ENCODE data around the gene TLE3.
A peak's percentile ranks its signal among the peaks of the same experiment; 100 is the strongest.

TLE3 gene

DNA sequence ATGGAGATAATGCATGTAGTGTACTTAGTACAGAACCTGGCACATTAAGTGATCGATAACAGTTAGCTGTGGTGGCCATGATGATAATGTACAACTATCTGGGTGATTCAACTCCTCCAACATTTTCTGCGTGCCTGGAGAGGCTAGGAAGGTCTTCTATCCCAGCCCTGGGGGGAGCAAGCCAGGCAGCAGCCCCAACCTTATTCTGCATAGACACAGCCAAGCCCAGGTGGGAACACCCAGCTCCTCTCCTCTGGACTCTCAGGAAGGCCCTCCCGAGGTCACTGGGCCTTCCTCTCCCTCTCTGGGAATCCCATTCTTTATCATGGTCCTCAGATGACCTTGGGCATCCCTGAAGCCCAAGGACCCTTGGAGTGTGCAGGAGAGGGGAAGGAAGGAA, 5.1 kb upstream of the TLE3 start:
- H3K4me3 ChIP-seq (ENCODE audit: low read length): no peak overlapping the region
- TF ChIP-seq, protein P1, sequence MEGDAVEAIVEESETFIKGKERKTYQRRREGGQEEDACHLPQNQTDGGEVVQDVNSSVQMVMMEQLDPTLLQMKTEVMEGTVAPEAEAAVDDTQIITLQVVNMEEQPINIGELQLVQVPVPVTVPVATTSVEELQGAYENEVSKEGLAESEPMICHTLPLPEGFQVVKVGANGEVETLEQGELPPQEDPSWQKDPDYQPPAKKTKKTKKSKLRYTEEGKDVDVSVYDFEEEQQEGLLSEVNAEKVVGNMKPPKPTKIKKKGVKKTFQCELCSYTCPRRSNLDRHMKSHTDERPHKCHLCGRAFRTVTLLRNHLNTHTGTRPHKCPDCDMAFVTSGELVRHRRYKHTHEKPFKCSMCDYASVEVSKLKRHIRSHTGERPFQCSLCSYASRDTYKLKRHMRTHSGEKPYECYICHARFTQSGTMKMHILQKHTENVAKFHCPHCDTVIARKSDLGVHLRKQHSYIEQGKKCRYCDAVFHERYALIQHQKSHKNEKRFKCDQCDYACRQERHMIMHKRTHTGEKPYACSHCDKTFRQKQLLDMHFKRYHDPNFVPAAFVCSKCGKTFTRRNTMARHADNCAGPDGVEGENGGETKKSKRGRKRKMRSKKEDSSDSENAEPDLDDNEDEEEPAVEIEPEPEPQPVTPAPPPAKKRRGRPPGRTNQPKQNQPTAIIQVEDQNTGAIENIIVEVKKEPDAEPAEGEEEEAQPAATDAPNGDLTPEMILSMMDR (conservative IDR thresholded peaks at IDR 0.05; ENCODE audit: low read length): no peak
- no peak for DNase-seq (ENCODE audit: low read depth)

GRCh38 chr15:70101459-70102113, 3.9 kb upstream of the TLE3 start:
- TF ChIP-seq, protein P1 (conservative IDR thresholded peaks at IDR 0.05; ENCODE audit: low read length): no peak
- no peak overlapping the region for H3K4me3 ChIP-seq (ENCODE audit: low read length)

DNA sequence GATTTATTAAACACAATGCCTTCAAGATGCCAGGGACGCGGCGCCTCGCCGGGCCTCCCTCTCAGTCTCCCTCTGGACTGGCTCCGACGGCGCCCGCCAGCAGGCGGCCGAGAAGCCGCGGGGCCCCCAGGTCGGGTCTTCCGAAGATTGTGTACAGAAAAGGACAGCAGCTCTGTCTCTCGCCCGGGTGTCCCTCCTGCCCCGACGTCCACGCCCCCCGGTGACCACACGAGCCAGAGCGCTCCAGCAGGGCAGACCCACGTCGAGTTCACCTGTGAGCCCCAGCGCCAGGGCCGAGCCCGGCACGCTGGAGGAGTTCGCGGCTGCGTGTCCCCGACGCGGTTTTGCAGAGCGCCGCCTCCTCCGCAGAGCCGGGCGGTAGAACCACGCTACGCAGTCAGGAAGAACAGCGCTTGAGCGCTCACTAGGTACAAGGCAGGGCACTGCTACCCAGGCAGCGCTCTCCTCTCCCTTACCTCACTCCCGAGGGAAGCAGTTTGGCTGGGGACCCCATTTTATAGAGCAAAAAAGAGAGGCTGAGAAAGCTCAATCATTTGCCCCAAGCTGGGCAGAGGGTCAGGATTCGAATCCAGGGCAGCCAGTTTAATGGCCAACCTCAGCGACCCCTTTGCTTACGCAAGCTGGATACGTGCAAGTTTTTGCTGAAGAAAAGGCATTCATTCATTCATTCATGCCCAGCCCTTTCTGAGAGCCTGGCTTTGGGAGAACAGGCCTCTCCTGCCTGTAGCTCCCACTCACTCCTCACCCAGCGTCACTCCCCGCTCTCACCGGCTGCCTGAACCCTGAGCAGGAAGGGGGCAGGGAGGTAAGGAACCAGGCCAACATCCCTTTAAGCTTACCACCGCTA, 3.0 kb upstream of the TLE3 start:
- TF ChIP-seq, protein P1 (conservative IDR thresholded peaks at IDR 0.05; ENCODE audit: low read length): peak; percentile 27; the same call in 1 of the 2 replicates
- H3K4me3 ChIP-seq (ENCODE audit: low read length): peak overlapping the region; percentile 45; the same call in 1 of the 2 replicates
- no peak for DNase-seq (ENCODE audit: low read depth)

More at GRCh38 chr15:70101459-70102113, 3.9 kb upstream of the TLE3 start:
- peak; percentile 77 for DNase-seq (ENCODE audit: low read depth)

DNA sequence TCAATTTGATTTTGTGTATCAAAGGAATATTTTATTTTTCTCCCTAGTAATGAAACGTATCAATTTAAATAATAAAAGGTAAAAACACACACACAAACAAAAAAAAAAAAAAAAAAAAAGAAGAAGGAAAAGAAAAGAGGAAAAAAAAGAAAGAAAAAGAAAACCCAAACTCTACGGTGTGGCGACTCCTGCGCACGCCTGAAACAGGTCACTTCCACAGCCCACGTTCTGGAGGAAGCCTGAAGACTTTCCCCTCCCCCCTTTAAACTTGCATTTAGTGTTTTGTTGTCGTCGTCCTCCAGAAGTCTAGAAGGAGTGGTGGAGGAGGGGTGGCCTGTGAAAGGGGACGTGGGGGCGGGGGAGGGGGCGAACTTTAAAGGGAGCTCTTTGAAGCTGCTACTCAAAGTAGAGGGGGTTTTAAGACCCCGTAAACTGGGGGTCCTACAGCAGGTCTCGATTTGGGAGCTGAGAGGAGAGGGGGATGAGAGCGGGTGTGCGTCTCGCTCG, 2.3 kb upstream of the TLE3 start:
- H3K4me3 ChIP-seq (ENCODE audit: low read length): peak overlapping the region; percentile 45
- TF ChIP-seq, protein P1 (conservative IDR thresholded peaks at IDR 0.05; ENCODE audit: low read length): no peak
- no peak for DNase-seq (ENCODE audit: low read depth)

GRCh38 chr15:70099167-70099966, 1.6 kb upstream of the TLE3 start:
- DNase-seq (ENCODE audit: low read depth): peak; percentile 99
- TF ChIP-seq, protein P1 (conservative IDR thresholded peaks at IDR 0.05; ENCODE audit: low read length): no peak

DNA sequence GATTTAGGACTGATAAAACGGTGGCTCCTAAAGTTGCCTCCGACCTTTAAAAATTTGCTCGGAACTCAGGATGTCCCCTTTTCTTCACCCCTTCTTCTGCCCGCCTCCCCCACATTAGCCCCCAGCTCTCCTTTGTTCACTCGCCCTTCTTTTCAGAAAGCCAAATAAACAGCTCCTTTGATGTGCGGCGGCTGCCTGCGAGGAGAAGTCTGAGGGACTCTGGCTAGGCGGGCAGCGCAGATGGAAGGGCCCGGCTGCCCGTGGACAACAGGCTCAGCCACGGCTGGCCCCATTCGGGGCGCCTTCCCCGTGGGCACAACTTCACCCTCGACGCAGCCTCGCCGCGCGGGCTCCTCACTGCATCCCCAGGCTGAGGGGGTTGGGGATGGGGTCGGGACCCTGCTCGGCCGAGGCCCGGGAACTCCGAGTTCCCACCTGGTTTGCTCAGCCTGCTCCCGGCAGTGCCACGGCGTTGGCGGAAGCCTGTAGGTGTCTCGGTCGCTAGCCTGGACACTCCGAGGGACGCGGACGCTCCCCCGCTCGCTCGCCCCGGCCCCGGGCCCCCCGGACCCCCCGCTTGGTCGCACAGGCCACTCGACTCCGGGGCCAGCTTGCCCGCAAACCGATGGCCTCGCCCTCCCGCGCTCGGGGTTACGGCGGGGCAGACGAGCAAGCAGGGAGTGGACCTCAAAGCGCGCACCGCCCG, 897 bp upstream of the TLE3 start:
- peak overlapping the region; percentile 56 for H3K4me3 ChIP-seq (ENCODE audit: low read length)
- TF ChIP-seq, protein P1 (conservative IDR thresholded peaks at IDR 0.05; ENCODE audit: low read length): no peak
- DNase-seq (ENCODE audit: low read depth): no peak

More at GRCh38 chr15:70099167-70099966, 1.6 kb upstream of the TLE3 start:
- peak overlapping the region; percentile 56 for H3K4me3 ChIP-seq (ENCODE audit: low read length)

Measured in AG10803 (cell line).